Activated T-helper 1 cell treated with anti-CD3 and anti-CD28 coated beads, Interleukin-2, amount 50 U/mL, for 16 hours (primary cell): ENCODE measurements around the gene NUCKS1.
"Not testable (repeated sequence)": the region's sequence is repeated elsewhere in the genome, so short reads cannot be mapped to it uniquely, and the experiment has no call there.

Experiments
- DNase-seq, 2 donors: peaks; one replicate each; pipeline ENCODE4 v3.0.0-alpha.2; 2020; ENCODE audit warnings: low read depth in 1 of 2, low spot score in 1 of 2

NUCKS1 gene

DNA sequence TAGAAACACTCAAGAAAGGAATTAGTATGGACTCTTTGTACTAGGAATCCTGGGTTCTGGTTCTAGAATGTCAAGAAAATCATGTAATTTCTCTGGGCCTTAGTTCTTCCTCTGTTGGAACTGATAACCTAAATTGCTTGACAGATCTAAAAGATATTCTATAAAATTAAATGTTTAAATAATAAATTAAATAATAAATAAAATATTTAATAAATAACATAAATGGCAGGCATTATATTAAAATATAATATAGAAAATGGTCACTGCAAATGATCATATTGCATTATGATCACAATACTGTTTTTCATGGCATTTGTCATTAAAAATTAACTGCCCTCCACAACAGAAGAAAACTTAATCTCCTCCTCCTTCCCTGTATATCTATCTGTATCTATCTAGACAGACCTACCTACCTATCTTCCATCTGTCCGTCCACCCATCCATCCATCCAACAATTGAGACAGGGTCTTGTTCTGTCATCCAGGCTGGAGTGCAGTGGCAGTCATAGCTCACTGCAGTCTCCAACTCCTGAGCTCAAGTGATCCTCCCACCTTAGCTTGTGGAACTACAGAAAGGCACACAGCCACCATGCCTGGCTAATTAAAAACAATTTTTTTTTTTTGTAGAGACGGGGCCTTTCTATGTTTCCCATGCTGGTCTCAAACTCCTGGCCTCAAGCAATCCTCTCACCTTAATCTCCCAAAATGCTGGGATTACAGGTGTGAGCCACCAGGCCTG lies 16.4 kb downstream of the NUCKS1 start:
- no peak for DNase-seq

DNA sequence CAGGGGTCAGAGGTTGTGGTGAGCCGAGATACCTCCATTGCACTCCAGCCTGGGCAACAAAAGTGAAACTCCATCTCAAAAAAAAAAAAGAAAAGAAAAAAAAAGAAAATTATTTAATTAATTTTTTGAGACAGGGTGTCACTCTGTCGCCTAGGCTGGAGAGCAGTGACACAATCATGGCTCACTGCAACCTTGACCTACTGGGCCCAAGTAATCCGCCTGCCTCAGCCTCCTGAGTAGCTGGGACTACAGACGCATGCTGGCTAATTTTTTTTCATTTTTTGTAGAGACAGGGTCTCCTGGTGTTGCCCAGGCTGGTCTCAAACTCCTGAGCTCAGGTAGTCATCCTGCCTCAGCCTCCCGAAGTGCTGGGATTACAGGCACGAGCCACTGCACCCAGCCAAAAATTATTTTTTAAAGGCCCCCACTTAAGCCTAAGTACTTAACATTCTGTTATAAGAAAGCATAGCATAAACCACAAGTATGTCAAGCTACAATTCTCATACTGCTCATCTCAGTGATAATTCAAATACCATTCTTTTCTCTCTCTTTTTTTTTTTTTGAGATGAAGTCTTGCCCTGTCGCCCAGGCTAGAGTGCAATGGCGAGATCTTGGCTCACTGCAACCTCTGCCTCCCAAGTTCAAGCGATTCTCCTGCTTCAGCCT lies 19.9 kb downstream of the NUCKS1 start:
- DNase-seq: no peak

DNA sequence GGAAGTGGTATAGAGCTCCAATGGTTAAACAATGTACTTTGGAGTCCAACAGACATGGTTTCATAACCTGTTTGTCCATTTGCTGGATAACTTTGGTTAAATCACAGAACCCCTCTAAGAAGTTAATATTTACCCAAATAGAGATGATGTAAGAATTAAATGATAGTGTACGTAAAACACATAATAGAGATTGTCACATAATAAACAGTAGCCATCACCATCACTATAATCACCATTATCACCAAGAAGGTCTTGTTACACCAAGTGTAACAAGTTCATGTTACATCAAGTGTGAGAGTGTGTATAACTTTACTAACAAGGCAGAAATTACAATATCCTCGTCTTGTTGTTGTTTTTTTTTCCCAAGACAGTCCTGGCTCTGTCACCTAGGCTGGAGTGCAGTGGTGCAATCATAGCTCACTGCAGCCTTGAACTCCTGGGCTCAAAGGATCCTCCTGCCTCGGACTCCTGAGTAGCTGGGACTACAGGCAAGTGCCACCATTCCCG lies 23.3 kb downstream of the NUCKS1 start:
- no peak for DNase-seq

DNA sequence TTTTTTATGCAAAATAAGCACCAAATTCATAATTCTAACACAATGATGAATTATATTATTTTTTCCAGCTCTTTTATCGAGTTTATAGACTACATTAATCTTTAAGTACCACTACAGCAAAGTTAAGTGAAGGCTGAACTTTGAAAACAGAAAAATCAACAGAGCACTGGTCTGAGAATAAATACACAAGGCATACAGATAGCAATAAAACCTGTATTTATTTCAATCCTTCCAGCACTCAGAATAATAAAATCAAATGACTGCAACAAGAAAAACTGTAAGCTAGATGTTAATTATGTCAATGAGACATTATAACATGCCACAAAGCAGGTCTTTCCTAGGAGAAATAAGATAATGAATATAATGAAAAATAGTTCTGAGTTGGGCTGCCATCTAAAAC lies 24.5 kb downstream of the NUCKS1 start:
- no peak for DNase-seq

DNA sequence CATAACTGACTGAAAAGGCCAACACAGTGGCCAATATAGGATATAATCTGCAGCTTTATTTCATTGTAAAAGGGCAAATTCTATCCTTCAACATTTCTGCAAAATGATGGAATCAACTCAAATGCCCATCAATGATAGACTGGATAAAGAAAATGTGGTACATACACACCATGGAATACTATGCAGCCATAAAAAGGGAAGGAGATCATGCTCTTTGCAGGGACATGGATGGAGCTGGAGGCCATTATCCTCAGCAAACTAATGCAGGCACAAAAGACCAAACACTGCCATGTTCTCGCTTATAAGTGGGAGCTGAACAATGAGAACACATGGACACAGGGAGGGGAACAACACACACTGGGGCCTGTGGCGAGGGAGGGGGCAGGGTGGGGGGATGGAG lies 29.2 kb downstream of the NUCKS1 start:
- not testable (repeated sequence) for DNase-seq

DNA sequence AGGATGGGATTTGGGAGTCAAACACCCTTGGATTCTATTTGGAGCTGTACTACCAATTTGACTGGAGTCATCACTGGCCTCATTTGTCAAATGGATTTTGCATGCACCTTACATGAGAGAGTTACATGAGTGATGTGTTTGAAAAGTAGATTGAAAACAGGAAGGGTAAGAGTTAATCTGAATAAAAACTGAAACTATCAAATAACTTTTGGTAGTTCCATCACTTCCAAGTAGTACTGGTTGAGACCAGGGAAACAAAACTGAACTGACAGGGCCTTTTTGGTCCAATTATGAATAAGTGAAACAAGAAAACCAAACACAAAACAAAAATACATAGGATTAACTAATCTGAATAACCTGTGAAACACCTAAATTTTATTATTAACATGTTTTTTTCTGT lies 30.2 kb downstream of the NUCKS1 start:
- DNase-seq: no peak

DNA sequence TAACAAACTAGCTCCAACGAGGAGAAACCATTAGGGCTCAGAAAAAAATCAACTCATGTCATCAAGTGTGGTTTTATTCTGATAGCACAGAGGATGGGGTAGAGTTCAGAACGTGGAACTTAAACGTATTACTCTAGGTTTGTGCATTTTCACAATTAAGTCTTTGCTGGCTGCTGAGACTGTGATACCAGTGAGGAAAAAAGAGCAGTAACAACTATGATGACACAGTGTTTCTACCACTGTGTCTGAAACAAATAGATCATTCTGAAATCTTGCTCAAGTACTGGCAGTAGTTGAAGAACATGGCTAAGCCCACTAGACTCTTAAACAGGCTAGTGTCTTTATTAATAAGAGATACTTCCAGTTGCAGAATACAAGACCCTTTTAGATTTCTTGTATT lies 31.0 kb downstream of the NUCKS1 start:
- no peak for DNase-seq

DNA sequence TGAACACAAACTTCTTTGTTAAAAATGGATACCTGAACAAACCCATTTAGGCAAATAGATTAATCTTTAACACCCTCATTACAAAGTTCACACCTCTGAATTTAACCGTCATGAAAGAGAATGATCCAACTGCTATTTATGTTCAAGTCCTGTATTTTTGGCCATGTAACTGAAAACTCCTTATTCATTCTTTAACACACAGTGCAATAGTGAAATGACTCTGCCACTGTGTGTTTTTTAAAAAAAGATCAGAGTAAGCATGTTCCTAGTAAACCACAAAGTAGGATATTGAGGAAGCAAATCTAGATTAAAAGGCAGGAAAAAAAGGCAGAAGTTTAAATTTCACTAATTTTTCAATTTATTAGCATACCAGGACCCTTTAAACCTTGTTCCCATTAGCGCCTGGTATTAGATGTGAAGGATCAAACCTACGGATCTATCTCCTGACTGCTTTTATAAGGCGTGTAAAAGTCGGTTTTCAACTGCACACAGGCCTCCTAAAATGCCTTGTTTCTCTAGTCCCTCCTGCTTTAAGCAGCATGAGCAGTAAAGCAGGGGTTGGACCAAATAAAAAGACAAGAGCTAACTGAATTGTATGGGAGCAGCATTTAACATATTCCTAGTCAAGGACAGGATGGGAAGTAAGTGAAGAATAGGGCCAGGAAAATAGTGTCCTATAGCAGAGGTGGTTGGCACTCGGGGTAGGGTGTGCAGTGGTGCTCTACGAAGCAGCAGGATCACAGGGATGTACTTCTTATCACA lies 33.4 kb downstream of the NUCKS1 start:
- DNase-seq: no peak

DNA sequence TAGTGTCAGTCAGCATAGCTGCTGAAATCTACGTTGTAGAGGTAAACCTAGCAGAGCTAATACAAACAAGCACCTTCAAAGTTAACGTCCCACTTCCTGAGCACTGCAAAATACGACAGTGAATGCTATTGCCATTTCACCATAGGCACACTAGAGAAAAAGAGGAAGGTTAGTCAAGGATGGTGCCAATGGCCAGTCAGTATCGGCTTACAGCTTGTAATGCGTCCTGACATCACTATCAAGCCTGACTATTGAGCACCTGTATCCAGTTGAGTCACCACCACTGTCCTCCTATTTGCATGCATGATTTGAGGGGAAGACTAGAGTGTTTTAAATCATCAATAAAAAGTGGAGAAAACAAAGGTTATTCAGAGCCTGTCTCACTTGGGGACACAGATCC lies 34.4 kb downstream of the NUCKS1 start:
- no peak for DNase-seq

DNA sequence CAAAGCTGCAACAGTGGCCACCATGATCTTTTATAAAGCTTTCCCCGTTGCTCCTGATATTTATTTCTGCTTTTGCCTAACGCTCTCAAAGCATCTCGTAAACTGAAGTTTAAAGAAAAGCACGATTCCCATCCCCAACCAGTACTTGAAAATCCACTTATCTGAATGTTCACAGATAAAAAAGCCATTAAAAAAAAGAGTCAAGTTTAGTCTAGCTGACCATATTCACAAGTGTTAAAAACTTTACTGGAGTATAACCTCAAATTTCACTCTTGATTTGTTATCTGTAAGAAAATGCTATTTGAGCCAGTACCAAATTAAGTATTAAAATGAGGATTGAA lies 35.1 kb downstream of the NUCKS1 start:
- no peak for DNase-seq

DNA sequence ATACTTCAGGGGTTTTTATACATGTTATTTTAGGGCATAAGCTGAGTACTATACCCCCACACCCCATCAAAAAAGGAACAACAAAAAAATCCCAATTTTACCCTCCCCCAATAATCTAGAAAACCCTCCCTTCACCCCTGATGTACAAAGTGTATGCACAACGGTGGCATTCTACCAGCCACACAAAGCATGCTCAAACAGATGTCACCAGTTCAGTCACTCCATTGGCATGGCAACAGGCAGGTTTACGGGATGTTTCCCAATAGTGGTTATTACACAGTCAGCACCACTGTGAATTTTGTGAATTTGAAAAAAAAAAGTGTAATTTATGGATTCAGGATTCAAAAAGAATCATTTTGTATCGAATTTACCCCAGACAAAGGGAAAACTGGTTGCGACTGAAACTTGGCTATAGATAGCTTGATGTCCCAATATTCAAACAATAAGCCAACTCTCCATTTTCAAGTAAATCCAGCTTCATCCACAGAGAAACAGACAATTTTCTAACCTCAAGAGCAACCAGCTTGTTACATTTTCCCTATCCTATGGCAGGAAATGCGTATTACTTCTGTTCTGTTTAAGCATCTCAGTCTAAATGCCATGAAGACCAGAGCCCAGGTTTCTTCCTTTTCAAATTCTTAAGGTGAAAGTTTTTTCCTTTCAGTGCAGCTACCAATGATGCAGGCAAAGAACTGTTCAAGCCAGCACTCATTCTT lies 35.6 kb downstream of the NUCKS1 start:
- no peak for DNase-seq

DNA sequence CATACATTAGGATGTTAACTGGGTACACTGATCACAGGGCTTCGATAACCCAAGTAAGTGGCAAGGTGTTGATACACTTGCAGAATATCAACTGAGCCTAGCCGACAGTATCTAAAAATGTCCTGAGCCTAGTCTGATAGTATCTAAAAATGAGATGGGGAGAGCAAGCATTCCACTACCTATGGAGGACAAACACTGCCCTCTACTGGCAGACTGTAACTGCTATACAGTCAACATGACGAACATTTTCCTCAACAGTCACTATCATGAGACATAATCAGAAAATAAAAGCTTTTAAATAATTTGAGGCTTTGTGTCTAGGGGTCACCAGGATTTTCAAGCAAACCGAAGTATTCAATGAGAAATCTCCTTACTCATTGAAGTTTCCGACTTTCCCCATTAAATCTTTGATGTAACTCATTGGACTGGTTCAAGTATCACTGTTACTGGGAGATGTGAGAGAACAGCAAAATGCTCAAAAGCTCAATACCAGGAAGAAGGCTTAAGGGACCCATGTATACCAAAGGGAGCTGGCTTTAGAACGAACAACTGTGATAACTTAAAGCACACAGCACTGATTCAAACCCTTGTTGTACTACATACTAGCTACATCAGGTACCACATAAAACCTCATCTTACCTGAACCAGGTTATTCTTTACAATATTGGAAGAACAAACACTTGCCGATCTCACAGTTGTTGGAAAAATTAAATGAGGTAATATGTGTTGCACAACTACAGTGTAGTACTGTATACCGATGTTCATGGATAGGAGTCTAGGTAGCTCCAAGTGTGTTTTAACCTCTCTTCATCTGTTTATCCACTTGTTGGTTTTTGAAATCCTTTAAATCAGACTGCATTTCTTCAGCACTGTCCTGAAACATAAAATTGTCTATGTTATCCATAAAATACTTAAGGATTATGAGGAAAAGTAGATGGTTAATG lies 38.6 kb downstream of the NUCKS1 start:
- DNase-seq: peak in 1 of 2 donors; percentile 28

DNA sequence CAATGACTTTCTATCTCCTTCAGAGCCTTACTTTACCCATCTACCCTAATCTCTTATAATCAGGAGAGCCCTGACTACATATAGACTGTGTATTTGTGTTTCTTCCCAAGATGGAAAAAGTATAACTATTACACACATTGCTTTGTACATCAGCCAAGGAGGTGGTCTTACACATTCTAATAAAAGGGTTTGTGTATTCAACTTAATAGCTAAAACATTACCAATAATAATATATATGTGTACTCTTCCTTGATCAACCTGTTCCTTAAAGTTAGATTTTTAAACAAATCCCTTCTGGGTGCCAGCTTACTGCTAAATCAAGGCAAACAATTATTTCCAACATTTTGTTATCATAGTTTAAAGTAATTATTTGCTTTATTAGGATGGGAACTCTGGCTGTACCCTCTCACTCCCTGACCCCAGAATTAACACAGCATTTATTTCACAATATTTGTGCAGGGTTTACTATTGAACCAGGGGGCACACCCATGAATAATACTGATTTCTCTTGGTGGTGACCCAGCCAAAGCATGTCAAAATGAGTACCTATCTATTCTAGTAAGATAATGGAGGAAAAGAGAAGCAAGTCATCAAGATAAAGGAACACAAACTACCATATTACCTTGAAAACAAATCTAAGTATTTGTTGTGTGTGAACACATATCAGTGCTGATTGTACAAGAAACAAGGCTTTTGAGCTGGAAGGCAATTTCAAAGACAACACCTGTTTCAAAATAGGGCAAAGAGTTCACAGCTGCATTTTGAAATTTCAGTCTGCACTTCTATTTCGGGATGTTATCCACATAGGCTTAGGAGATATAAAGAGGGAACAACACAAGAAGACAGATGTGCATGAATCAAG lies 39.5 kb downstream of the NUCKS1 start:
- DNase-seq: no peak

DNA sequence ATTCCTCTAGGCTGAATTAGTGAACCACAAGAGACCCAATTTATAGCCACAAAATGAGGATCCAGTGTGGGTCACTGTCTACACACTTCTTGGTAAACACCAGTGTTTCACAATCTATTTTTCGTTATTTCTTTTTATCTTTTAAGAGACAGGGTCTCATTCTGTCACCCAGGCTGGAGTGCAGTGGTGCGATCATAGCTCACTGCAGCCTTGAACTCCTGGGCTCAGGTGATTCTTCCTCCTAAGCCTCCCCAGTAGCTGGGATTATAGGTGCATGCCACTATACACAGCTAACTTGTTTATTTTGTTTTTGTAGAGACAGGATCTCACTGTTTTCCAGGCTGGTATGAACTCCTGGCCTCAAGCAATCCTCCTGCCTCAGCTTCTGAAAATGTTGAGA lies 40.3 kb downstream of the NUCKS1 start:
- DNase-seq: no peak

DNA sequence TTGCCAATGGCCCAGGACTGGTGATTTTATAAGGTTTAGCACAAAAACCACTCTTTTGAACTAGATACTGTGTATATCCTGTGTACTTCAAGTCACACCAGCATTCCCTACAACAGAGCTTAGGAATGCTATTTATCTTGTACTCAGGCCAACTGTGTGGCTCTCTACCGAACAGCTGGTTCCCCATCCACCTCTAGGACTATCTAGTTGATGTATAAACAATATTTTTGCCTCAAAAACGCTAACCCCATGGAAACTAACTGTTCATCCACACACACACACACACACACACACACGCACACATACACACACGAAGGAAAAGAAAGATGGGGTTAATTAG lies 41.0 kb downstream of the NUCKS1 start:
- no peak for DNase-seq

DNA sequence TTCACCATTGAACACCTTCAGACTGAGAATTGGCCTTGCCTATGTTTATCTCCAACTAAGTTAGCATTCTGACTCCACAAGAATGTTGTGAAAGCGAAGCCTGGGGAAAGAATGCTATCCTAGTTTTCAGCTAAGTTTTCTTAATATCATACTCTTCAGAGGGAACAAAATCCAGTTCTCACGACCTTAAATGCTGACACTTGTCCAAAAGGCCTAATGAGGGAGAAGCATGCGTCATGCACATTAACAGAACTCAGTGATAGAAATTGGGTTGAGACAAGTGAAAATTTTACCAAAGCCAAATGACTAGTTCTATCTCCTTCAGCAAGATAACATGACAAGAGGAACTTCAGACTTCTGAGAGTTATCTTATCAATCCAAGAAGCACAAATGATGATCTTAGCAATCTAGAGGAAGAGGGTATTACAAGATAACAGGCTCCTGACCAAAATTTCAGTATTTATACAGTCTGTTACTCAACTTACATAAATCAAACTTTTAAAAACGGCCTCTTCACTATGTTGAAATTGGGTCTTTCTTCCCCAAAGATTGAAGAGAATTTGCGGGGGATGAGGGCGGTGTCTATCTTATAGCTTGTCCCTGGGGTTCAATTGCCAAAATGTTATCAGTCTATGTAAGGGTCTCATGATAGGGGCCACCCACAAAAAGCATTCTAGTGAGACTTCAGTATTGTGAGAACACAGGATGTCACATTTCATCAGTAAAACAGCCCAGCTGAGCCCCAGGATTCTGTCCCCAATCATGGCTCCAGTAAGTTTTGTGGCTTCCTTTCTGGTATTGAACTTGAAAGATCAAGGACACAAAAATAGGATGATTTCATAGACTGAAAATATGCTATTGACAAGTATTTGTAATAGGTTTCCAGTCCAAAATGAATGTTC lies 43.1 kb downstream of the NUCKS1 start:
- no peak for DNase-seq

DNA sequence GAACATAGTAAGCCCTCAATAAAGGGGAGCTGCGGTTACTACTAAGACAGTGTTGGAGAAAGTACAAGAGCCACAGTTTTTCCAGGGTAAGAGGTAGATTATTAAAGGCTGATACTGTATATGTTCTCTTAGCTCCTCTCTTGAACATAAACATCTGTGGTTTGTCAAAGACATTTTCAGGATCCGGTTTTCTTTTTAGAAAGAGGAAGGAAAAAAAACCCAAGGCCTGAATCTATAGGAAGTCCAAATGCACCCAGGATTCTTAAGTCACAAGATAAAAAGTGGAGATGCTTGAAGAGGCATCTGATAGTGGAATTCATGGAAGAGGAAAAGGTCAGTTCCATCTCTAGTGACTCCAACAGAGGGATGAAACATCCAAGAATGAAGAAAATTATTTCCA lies 45.1 kb downstream of the NUCKS1 start:
- DNase-seq: no peak

DNA sequence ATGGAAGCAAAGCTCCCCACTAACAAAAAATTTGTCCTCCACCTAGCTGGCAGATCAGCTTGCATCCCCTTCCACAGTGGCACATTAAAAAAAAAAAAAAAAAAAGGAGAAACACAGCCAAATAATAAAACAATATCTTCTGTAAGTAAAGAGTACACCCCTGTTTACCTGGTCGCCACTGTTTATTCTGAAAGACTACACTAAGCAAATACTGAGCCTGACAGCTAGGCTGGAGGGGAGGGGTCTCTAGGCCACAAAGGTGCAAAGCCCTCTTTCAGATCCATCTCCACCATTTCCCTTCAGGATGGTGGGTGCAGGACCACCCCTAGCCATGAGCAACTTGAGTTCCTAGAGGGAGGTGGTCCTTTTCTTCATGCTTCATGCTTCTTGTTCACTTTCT lies 46.9 kb downstream of the NUCKS1 start:
- DNase-seq: no peak

DNA sequence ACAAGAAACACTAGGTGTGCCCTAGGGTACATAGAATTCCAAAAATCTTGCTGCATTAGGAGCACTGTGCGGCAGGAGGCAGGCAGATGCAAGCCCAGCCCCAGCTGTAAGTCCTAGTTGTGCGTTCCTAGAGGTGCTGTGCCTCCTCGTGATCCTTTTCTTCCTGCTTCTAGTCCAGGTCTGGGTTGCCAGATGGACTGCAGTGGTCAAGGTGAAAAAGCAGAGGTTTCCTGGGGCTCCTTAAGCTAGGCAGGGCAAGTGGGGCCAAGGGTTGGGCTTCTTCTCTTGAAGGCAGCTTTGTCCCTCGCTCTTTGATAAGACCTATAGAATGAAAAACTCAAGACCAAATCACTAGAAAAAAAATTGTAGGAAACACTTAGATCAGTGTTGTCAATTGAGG lies 48.1 kb downstream of the NUCKS1 start:
- no peak for DNase-seq
